Stomach (tissue), 4 donors: ENCODE measurements around the gene GNAO1.
A peak's percentile ranks its signal among the peaks of the same experiment; 100 is the strongest.

Experiments
- CTCF ChIP-seq, 7 experiments: fragments of 450-650 bp in 4 of 7; fragments of 200-600 bp in 3 of 7; sonication (generic) in 3 of 7; IDR thresholded peaks; one replicate each; pipeline ENCODE4 v1.5.1; 2016 to 2019; ENCODE audit warnings: antibody characterized with exemption in 7 of 7, control low read depth in 2 of 7, mild to moderate bottlenecking in 1 of 7
- EP300 ChIP-seq: sonication (generic); formaldehyde crosslinking; IDR thresholded peaks from one replicate; pipeline ENCODE4 v1.6.1; 2017; ENCODE audit warnings: antibody characterized with exemption
- POLR2A ChIP-seq, 4 donors: fragments of 450-650 bp; IDR thresholded peaks; one replicate each; pipeline ENCODE4 v1.6.1; 2016; ENCODE audit warnings: antibody characterized with exemption in 4 of 4, control low read depth in 2 of 4, mild to moderate bottlenecking in 1 of 4, moderate library complexity in 1 of 4
- POLR2AphosphoS5 ChIP-seq, 3 donors: sonication (generic); formaldehyde crosslinking; IDR thresholded peaks; one replicate each; pipeline ENCODE4 v1.6.1; 2016; ENCODE audit warnings: antibody characterized with exemption in 3 of 3

DNA sequence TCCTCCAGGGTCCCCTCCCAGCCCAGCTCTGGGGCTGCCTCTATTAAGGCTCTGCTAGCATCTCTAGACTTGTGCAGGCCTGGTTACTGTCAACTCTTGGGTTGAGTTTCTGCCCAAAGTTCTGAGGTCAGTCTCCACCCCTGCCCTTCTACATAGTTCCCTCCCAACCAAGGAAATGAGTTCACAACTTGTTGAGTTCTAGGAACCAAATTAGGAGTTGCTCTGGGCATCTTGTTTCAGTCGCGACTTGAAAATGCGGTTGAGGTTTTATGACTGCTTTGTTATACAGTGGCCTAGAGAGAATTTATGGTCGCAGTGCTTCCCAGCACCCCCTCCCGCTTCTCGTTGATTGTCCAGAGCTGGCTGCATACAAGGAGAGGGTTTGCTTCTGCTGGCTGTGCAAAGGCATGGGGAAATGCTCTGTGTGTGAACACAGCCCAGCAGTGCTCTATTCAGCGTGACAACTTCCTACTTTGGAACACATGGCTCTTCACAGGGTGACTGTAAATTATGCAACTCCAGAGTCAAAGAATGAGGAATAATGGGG is 20.2 kb downstream of the GNAO1 start:
- TF ChIP-seq CTCF (IDR thresholded peaks at IDR 0.05) (no peak), POLR2A (IDR thresholded peaks at IDR 0.05) (no peak), EP300 (no peak), POLR2AphosphoS5 (IDR thresholded peaks at IDR 0.05) (peak in 1 of 3 donors; percentile 21)
